G401 (cell line): ENCODE results near the gene CDK9. TPM values are rescaled to one million over a fixed set of nuclear protein-coding genes. Genes with fewer than 3 reads are reported as not detected.
"Not testable (repeated sequence)": the region's sequence is repeated elsewhere in the genome, so short reads cannot be mapped to it uniquely, and the experiment has no call there.

Experiments used
- DNase-seq: peaks from one replicate; pipeline ENCODE4 v3.0.0-alpha.2; 2015; ENCODE audit warnings: low spot score
- in situ Hi-C: cut with HindIII; loops from 2 replicates; pipeline ENCODE4 v1.10.0; 2016; ENCODE audit warnings: low sequenced_read_pairs, mixed read lengths
- total RNA-seq: library from RNA; depleted of rRNA; stranded (reverse); fragments of >200 nt; shearing (Covaris generic); gene quantifications from 2 replicates; pipeline ENCODE4 v1.2.3, GENCODE V29; 2014

CDK9 gene
- total RNA-seq, 1 experiment from 2014 or later, result 121 TPM

GRCh38 chr9:127776195-127776923 lies 9.5 kb upstream of the CDK9 start:
- DNase-seq, result no peak
- in situ Hi-C loops, result no loop called here

GRCh38 chr9:127776924-127777289 lies 8.9 kb upstream of the CDK9 start:
- in situ Hi-C loops, result no loop called here
- DNase-seq, result no peak

- in situ Hi-C loops, result no loop called here
Measured at GRCh38 chr9:127777368-127777980, 8.4 kb upstream of the CDK9 start.

GRCh38 chr9:127778280-127779135 lies 7.3 kb upstream of the CDK9 start, which contains the start of gene SH2D3C:
TSS of gene SH2D3C (minus strand) at chr9:127778666. CDS start at chr9:127778627, 39 bp downstream.
- in situ Hi-C loops, result no loop called here

More at GRCh38 chr9:127777368-127777980, 8.4 kb upstream of the CDK9 start:
- no peak for DNase-seq

GRCh38 chr9:127779136-127779981 lies 6.5 kb upstream of the CDK9 start:
- in situ Hi-C loops, result no loop called here
- no peak for DNase-seq

More at GRCh38 chr9:127778280-127779135, 7.3 kb upstream of the CDK9 start, which contains the start of gene SH2D3C:
- DNase-seq, result no peak

GRCh38 chr9:127780126-127780885 lies 5.5 kb upstream of the CDK9 start:
- in situ Hi-C loops, result no loop called here
- DNase-seq, result no peak

- DNase-seq, in situ Hi-C loops: not testable (repeated sequence)
Measured at GRCh38 chr9:127780909-127781308, 4.9 kb upstream of the CDK9 start.

- DNase-seq, result no peak
- in situ Hi-C loops, result no loop called here
Measured at GRCh38 chr9:127781806-127782205, 4.0 kb upstream of the CDK9 start.

- DNase-seq, result no peak
- in situ Hi-C loops, result no loop called here
Measured at GRCh38 chr9:127783111-127784008, 2.5 kb upstream of the CDK9 start.

- in situ Hi-C loops, result no loop called here
- DNase-seq, result peak; percentile 83
Measured at GRCh38 chr9:127785023-127785932, 556 bp upstream of the CDK9 start.

- DNase-seq, result no peak
- in situ Hi-C loops, result no loop called here
Measured at GRCh38 chr9:127786773-127787104, 905 bp downstream of the CDK9 start.

GRCh38 chr9:127788337-127789011 lies 2.6 kb downstream of the CDK9 start:
- in situ Hi-C loops, result no loop called here
- no peak for DNase-seq

GRCh38 chr9:127789179-127789578 lies 3.3 kb downstream of the CDK9 start:
- in situ Hi-C loops, result no loop called here

GRCh38 chr9:127790094-127790855 lies 4.4 kb downstream of the CDK9 start:
- in situ Hi-C loops, result no loop called here
- DNase-seq, result no peak

More at GRCh38 chr9:127789179-127789578, 3.3 kb downstream of the CDK9 start:
- no peak for DNase-seq

- no peak for DNase-seq
- in situ Hi-C loops, result no loop called here
Measured at GRCh38 chr9:127791085-127791484, 5.3 kb downstream of the CDK9 start.
